Brain microvascular endothelial cell (primary cell): ENCODE data around the gene ACTR6.
A peak's percentile ranks its signal among the peaks of the same experiment; 100 is the strongest.

Experiments used
- DNase-seq: peaks from one replicate; pipeline ENCODE4 v3.0.0-alpha.2; 2020
- H3K27ac ChIP-seq: fragments of 250-450 bp; sonication (Bioruptor Pico); 2 replicates; pipeline ENCODE4 v1.5.1; 2020; ENCODE audit warnings: mild to moderate bottlenecking, moderate library complexity
- H3K27me3 ChIP-seq: fragments of 250-450 bp; sonication (Bioruptor Pico); replicated peaks from 2 replicates; pipeline ENCODE4 v1.5.1; 2020; ENCODE audit warnings: mild to moderate bottlenecking
- H3K36me3 ChIP-seq: fragments of 250-450 bp; sonication (Bioruptor Pico); replicated peaks from 2 replicates; pipeline ENCODE4 v1.5.1; 2020; ENCODE audit warnings: mild to moderate bottlenecking
- H3K4me3 ChIP-seq: 2 replicates; pipeline ENCODE4 v1.5.1; 2011; ENCODE audit warnings: low read depth, mild to moderate bottlenecking, control low read depth, low read length, moderate library complexity
- in situ Hi-C: cut with HindIII; loops from 2 replicates; pipeline ENCODE4 v1.10.0; 2017; ENCODE audit warnings: low sequenced_read_pairs, low pct_ligation_motif_present
- TF ChIP-seq, protein P1 (sequence below): IDR thresholded peaks from 2 replicates; pipeline ENCODE4 v1.5.1; 2011; ENCODE audit warnings: low read depth, mild to moderate bottlenecking, moderate library complexity, low read length, control low read depth, inconsistent platforms; ENCODE audit errors: missing control alignments

Gene ACTR6

GRCh38 chr12:100197486-100197885 is 3.1 kb upstream of the ACTR6 start:
- Histone ChIP-seq H3K36me3 (no peaks in the 10 kb centered on the region), H3K27ac (no peak overlapping the region), H3K4me3 (no peak overlapping the region), H3K27me3 (no peaks in the 10 kb centered on the region)
- DNase-seq, result no peak
- in situ Hi-C loops, result no loop called here
- TF ChIP-seq, protein P1, sequence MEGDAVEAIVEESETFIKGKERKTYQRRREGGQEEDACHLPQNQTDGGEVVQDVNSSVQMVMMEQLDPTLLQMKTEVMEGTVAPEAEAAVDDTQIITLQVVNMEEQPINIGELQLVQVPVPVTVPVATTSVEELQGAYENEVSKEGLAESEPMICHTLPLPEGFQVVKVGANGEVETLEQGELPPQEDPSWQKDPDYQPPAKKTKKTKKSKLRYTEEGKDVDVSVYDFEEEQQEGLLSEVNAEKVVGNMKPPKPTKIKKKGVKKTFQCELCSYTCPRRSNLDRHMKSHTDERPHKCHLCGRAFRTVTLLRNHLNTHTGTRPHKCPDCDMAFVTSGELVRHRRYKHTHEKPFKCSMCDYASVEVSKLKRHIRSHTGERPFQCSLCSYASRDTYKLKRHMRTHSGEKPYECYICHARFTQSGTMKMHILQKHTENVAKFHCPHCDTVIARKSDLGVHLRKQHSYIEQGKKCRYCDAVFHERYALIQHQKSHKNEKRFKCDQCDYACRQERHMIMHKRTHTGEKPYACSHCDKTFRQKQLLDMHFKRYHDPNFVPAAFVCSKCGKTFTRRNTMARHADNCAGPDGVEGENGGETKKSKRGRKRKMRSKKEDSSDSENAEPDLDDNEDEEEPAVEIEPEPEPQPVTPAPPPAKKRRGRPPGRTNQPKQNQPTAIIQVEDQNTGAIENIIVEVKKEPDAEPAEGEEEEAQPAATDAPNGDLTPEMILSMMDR, result no peak

DNA sequence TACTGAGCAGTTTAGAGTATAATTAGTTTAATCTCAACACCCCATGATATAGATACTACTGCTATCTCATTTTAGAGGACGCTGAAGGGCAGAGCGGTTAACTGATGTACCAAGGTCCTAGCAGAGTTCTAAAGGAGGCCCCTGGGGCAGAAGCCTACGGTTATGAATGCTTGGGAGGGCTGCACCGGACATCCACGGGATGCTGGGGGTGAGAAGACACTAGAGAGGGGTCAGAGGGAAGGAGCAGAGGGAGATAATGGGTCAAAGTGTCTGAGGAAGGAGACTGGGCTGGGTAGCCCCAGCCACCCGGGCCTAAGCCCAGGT is 1.6 kb upstream of the ACTR6 start:
- DNase-seq, result no peak
- TF ChIP-seq, protein P1, result no peak
- Histone ChIP-seq H3K27me3 (no peaks in the 10 kb centered on the region), H3K36me3 (no peaks in the 10 kb centered on the region), H3K4me3 (peak overlapping the region; percentile 91), H3K27ac (no peak overlapping the region)
- in situ Hi-C loops, result no loop called here

DNA sequence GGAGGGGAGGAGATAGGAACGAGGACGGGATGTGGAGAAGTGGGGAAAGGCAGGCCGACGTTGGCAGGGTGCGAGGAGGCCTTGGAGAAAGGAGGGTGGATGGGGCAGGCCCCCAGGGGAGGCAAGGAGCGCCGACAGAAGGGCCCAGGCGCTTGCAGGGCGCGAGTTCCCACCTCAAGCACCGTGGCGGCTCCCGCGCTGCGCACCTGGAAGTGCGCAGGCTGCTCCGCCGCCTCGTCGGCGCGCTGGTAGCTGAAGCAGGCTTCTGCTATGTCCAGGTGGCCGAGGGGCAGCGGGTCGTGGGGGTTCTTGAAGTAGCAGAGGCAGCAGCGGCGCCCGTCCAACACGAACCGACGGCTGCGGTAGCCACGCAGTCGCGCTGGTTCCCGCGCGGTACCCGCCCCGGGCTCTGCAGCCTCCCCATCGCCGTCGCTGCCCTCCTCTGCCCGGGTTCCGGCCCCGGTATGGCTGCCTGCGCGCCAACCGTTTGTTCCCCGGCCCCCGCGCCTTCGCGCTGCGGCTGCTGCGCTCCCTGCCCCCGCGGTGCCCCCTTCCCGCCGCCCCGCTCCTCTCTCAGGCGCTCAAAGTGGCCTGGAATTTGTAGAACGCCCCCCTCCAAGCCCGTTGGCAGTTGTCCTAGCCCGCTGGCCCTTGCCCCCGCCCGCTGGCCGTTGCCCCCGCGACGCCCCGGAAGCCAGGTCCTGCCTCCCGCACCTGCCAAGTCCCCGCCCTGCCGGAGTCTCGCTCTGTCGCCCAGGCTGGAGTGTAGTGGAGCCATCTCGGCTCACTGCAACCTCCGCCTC is 1.1 kb upstream of the ACTR6 start:
- Histone ChIP-seq H3K36me3 (no peaks in the 10 kb centered on the region), H3K4me3 (peak overlapping the region; percentile 91), H3K27ac (no peak overlapping the region), H3K27me3 (no peaks in the 10 kb centered on the region)
- TF ChIP-seq, protein P1, result no peak
- in situ Hi-C loops, result no loop called here
- no peak for DNase-seq

DNA sequence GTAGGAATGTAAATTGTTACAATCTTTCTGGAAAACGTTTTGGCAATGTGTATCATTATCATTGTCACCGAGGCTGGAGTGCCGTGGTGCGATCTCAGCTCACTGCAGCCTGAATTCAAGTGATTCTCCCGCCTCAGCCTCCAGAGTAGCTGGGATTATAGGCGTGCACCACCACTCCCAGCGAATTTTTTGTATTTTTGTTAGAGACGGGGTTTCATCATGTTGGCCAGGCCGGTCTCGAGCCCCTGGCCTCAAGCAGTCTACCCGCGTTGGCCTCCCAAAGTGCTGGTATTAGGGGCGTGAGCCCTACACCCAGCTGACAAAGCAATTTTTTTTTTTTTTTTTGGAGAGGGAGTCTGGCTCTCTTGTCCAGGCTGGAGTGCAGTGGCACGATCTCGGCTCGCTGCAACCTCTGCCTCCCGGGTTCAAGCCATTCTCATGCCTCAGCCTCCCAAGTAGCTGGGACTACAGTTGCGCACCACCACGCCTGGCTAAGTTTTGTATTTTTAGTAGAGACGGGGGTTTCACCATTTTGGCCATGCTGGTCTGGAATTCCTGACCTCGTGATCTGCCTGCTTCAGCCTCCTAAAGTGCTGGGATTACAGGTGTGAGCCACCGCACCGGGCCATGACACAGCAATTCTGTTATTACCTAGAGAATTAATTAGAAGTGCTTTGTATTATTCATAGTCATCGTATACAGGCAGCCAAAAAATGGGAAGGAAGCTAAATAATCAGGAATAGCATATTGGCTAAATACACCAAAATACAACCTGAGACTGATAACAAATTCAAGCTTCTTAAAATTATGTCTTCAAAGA is 1.2 kb downstream of the ACTR6 start:
- no peak for DNase-seq
- Histone ChIP-seq H3K27me3 (no peaks in the 10 kb centered on the region), H3K4me3 (peak overlapping the region; percentile 91), H3K27ac (no peak overlapping the region), H3K36me3 (peaks cover 2% of the 10 kb centered on the region)
- TF ChIP-seq, protein P1, result no peak
- in situ Hi-C loops, result no loop called here

GRCh38 chr12:100207311-100207710 is 6.7 kb downstream of the ACTR6 start:
- in situ Hi-C loops, result no loop called here

More at GRCh38 chr12:100207311-100207710, 6.7 kb downstream of the ACTR6 start:
- Histone ChIP-seq H3K27ac (no peak overlapping the region), H3K4me3 (no peak overlapping the region), H3K27me3 (no peaks in the 10 kb centered on the region), H3K36me3 (peaks cover 27% of the 10 kb centered on the region)
- TF ChIP-seq, protein P1, result no peak
- DNase-seq, result no peak
